ENCODE results near the gene CD79B. TPM values are rescaled to one million over a fixed set of nuclear protein-coding genes. Genes with fewer than 3 reads are reported as not detected.
"Not testable (repeated sequence)": the region's sequence is repeated elsewhere in the genome, so short reads cannot be mapped to it uniquely, and the experiment has no call there.

The CD79B gene
- total and polyA plus RNA-seq, 10 of the 15 experiments (the other 5 are each of a cell fraction or from before 2014, with no cell fraction given) = 17.5 to 148 (median 79.1) TPM

GRCh38 chr17:63907161-63907778 lies 24.9 kb downstream of the CD79B start:
- DNase-seq (ENCODE audit: low read depth, low spot score); H3K4me1 ChIP-seq (ENCODE audit: control insufficient read depth, insufficient read depth, low read length); POLR2A ChIA-PET; H3K79me2 ChIP-seq (ENCODE audit: control insufficient read depth, insufficient read depth, low read length); H3K4me3 ChIP-seq; H3K27ac ChIP-seq (ENCODE audit: control insufficient read depth, insufficient read depth); H2AFZ ChIP-seq (ENCODE audit: control insufficient read depth, low read depth, low read length); RAD21 ChIA-PET (ENCODE audit: unreplicated experiment); intact Hi-C loops (cut with micrococcal nuclease; ENCODE audit: unreplicated experiment); FAIRE-seq; H3K9ac ChIP-seq (ENCODE audit: control insufficient read depth, insufficient read depth, low read length); H3K36me3 ChIP-seq (ENCODE audit: control insufficient read depth in 2 of 2, insufficient read depth in 2 of 2, low read length in 1 of 2); H3K4me2 ChIP-seq (ENCODE audit: control insufficient read depth, insufficient read depth); H4K20me1 ChIP-seq (ENCODE audit: control insufficient read depth, insufficient read depth); in situ Hi-C loops (cut with MboI); H3K9me3 ChIP-seq (replicated peaks; ENCODE audit: control insufficient read depth, insufficient read depth, low read length); H3K27me3 ChIP-seq (replicated peaks in 1 of 2; ENCODE audit: control insufficient read depth in 2 of 2, insufficient read depth in 2 of 2, low read length in 1 of 2); BruUV-seq (replicated peaks): not testable (repeated sequence)
- CTCF ChIA-PET = interaction anchor here (0.7 to 2.3 kb wide), 11 partner anchors 19 to 373 kb away, joined by 3 to 16 read pairs (median 5); no protein-coding TSS in a partner anchor
- ATAC-seq = peak; percentile 86
- SMC1A ChIA-PET (ENCODE audit: uncharacterized antibody, unreplicated experiment) = interaction anchor here (0.8 to 1.4 kb wide), 6 partner anchors 9 to 226 kb away, joined by 3 to 4 read pairs (median 3); no protein-coding TSS in a partner anchor
- WGBS (ENCODE audit: insufficient coverage, insufficient replicate concordance, low lambda C conversion rate, missing lambda C conversion rate) = 26% methylated on average over 11 of the region's 12 CpGs
- TF ChIP-seq CTCF (IDR thresholded peaks at IDR 0.05 in 2 of 3, conservative IDR thresholded peaks at IDR 0.05 in 1 of 3; ENCODE audit: control insufficient read depth in 2 of 3, extremely low read depth in 1 of 3, insufficient read depth in 1 of 3, low read depth in 3 of 3, low read length in 3 of 3) = peak in 2 of 3 experiments; percentile 21 to 23; a peak in 2 of 6 replicates

GRCh38 chr17:63904796-63905195 lies 27.3 kb downstream of the CD79B start:
- BruUV-seq (replicated peaks); in situ Hi-C loops (cut with MboI); DNase-seq (ENCODE audit: low read depth, low spot score): not testable (repeated sequence)

More at GRCh38 chr17:63904796-63905195, 27.3 kb downstream of the CD79B start:
- H4K20me1 ChIP-seq (ENCODE audit: control insufficient read depth, insufficient read depth); H3K27me3 ChIP-seq (replicated peaks in 1 of 2; ENCODE audit: control insufficient read depth in 2 of 2, insufficient read depth in 2 of 2, low read length in 1 of 2); H3K4me2 ChIP-seq (ENCODE audit: control insufficient read depth, insufficient read depth); H3K4me1 ChIP-seq (ENCODE audit: control insufficient read depth, insufficient read depth, low read length); H2AFZ ChIP-seq (ENCODE audit: control insufficient read depth, low read depth, low read length); H3K9ac ChIP-seq (ENCODE audit: control insufficient read depth, insufficient read depth, low read length); ATAC-seq; H3K4me3 ChIP-seq; H3K9me3 ChIP-seq (replicated peaks; ENCODE audit: control insufficient read depth, insufficient read depth, low read length); H3K79me2 ChIP-seq (ENCODE audit: control insufficient read depth, insufficient read depth, low read length); H3K36me3 ChIP-seq (ENCODE audit: control insufficient read depth in 2 of 2, insufficient read depth in 2 of 2, low read length in 1 of 2); intact Hi-C loops (cut with micrococcal nuclease; ENCODE audit: unreplicated experiment); H3K27ac ChIP-seq (ENCODE audit: control insufficient read depth, insufficient read depth); FAIRE-seq: not testable (repeated sequence)
- POLR2A ChIA-PET = interaction anchor here (0.6 to 0.8 kb wide), 3 partner anchors 114 to 226 kb away, joined by 3 to 6 read pairs (median 5); no protein-coding TSS in a partner anchor
- 39% methylated on average over 8 of the region's 8 CpGs for WGBS (ENCODE audit: insufficient coverage, insufficient replicate concordance, low lambda C conversion rate, missing lambda C conversion rate)
- RAD21 ChIA-PET (ENCODE audit: unreplicated experiment) = interaction anchor here (1.1 to 1.2 kb wide), 3 partner anchors 118 to 169 kb away, joined by 3 to 4 read pairs (median 3); no protein-coding TSS in a partner anchor
- CTCF ChIA-PET = interaction anchor here (0.7 to 6.0 kb wide), 21 partner anchors 8 to 694 kb away, joined by 3 to 49 read pairs (median 5); partner anchors contain the start of genes CD79B and GH1
- SMC1A ChIA-PET (ENCODE audit: uncharacterized antibody, unreplicated experiment) = interaction anchor here (0.7 to 2.6 kb wide), 4 partner anchors 41 to 228 kb away, joined by 3 to 12 read pairs (median 7); no protein-coding TSS in a partner anchor

All from GM12878 (cell line).